Fibroblast of peridontal ligament (primary cell): ENCODE measurements around the gene EEIG1.
"Not testable (repeated sequence)": the region's sequence is repeated elsewhere in the genome, so short reads cannot be mapped to it uniquely, and the experiment has no call there.

Source experiments
- DNase-seq: peaks from one replicate; pipeline ENCODE4 v3.0.0-alpha.2; 2010; ENCODE audit errors: extremely low read depth

Gene EEIG1

GRCh38 chr9:127980706-127981558 lies at the start of gene EEIG1:
EEIG1 (minus strand) TSS chr9:127980989; CDS start chr9:127980137, 852 bp downstream.
- peak; percentile 79 for DNase-seq

GRCh38 chr9:128027705-128028104 lies 46.9 kb upstream of the EEIG1 start:
- DNase-seq = no peak

DNA sequence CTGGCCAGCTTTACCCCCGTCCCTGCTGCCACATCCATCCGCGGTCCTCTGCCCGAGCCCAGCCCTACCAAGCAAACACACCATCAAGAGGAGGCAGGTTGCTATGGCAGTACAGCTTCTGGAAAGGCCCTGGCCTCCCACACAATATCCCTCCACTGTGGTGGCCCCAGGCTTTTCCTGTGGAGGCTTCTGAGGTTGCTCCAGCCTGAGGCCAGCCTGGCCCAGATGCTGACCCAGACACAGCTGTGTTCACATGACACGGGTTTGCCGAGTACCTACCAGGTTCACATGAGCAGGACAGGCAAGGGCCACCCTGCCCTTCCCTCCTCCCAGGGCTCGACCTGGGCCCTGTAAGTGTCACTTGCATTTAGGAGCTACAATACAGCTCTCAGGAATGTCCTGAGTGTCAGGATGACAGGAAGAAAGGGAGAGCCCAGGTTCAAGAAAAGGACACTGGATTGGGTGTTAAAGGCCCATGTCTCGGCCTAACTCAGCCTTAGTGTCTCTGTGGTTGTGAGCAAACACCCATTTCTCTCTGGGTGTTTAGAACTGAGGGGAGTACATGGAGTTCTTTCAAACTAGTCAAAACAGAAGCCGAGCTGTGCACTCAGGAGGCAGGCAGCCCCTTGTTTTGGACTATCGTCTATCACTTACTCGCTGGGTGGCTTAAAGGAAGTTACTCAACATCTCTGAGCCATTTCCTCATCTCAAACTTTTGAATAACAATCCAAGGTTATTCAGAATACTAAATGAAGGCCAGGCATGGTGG lies 46.2 kb upstream of the EEIG1 start:
- no peak for DNase-seq

DNA sequence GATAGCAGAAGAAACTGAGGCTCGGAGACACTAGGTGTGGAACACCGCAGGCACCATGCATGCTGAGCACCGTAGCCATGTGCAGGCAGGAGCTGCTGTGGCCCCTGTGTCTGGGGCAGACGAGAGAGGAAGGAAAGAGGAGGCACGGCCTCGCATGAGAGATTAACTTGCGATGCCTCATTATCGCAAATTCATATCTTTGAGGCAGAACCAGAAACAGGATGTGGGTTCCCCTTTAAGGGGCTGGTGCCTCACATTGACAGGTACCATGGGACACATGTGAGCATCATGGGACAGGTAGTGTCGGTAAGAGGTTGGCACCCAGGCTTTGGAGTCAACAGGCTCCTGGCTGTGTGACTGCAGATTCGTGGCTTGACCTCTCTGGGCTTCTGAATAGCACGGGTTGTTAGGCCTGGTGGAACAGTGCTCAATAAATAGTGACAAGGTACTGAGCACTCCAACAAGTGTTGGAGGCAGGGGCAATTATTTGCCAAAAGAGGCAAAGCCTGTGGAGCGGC lies 45.5 kb upstream of the EEIG1 start:
- DNase-seq = no peak

DNA sequence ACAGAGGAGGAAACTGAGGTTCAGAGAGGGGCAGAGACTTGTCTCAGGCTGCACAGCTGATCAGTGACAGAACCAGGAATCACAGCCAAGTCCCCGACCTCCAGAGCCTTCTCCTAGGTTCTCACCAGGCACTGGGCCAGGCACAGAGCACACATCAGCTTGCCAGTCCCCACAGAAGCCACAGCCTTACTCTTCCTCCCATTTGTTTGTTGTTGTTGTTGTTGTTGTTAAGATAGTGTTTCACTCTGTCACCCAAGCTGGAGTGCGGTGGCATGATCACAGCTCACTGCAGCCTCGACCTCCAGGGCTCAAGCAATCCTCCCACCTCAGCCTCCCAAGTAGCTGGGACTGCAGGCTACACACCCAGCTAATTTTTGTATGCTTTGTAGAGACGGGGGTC lies 44.9 kb upstream of the EEIG1 start:
- no peak for DNase-seq

GRCh38 chr9:128024761-128025308 lies 44.0 kb upstream of the EEIG1 start:
- no peak for DNase-seq

DNA sequence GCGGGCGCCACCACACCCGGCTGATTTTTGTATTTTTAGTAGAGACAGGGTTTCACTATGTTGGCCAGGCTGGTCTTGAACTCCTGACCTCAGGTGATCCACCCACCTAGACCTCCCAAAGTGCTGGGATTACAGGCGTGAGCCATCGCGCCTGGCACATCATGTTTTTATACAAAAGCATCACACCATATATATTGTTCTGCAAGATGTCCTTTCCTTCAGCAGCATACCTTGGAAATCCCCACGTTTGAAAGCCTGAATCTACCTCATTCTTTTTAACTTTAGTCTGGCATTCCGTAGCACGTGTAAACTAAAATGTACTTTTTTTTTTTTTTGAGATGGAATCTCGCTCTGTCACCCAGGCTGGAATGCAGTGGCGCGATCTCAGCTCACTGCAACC lies 42.9 kb upstream of the EEIG1 start:
- DNase-seq = not testable (repeated sequence)

- peak; percentile 23 for DNase-seq
These were observed 42.1 kb upstream of the EEIG1 start for GRCh38 chr9:128022886-128023285.

- DNase-seq = no peak
These were observed 40.3 kb upstream of the EEIG1 start for GRCh38 chr9:128021098-128021497.

DNA sequence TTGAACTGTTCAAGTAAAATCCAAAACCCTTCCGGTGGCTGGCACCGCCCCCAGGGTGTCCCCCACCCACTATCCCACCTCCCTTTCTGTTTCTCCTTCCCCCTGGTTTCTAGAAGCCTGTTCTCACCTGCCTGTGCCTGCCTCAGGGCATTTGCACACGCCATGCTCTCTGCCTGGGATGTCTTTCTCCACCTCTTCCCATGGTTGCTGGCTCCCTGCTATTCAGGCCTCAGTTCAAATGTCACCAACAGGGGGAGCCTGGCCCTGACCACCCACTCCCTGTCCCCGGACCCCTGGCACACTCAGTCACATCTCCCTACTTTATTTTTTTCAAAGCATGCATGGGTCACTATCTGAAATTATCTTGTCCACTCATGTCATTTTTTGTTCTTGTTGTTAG lies 39.9 kb upstream of the EEIG1 start:
- no peak for DNase-seq

DNA sequence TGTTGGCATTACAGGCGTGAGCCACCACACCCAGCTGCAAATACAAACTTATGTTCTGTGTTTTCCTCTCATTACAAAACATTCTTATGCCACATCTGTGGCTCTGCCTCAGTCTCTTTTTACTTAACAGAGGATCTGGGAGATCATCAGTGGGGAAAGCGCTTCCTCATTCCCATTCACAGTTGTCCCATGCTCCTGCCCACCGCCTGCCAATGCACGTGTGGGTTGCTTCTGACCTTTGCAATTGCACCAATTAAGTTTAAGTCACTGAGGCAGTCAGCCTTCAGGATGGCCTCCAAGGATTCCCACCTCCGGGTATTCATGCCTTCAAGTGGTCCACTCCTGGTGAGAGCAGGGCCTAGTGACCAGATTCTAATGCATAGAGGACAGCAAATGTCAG lies 34.9 kb upstream of the EEIG1 start:
- no peak for DNase-seq

GRCh38 chr9:128011071-128011817 lies 30.5 kb upstream of the EEIG1 start:
- DNase-seq = no peak

DNA sequence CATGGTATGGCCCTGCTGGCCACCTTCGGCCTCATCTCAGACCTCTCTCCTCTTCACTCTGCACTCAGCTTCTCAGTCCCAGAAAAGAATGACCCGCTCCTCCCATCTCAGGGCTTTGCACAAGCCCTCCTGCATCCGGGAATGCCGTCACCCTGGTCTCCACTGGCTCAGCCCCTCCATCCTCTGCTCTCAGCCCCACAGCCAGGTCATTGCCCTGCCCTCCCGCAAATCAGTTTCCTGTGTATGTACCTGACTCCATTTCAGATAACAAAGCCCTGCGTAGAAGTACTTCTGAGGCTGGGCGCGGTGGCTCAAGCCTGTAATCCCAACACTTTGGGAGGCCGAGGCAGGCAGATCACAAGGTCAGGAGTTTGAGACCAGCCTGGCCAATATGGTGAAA lies 28.9 kb upstream of the EEIG1 start:
- DNase-seq = no peak

GRCh38 chr9:128008171-128008570 lies 27.4 kb upstream of the EEIG1 start:
- no peak for DNase-seq

DNA sequence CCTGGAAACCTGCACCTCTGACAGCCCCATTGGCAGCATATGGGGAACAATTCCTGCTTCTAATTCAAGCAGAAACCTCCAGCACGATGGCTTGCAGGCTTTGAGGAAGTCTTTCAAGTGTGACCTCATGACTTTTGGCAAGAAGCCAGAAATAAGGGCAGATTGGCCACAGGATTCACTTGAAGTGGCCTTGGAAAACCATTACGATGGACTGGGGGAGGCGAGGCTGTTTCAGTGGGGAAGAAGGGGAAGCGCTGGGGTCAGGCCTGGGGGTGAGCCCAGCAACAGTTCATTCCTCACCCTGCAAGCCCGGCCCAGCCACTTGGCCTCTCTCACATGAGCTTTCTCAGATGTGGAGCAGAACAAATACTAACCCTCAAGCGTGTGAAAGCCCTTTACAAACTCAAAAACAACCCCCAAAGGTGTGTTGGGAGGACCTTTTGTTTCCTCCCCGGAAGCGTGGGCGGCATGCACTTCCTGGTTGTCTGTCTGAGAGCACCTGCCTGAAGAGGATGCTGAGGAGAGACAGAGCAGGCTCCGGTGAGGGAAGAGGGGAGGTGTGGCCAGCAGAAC lies 26.9 kb upstream of the EEIG1 start:
- peak; percentile 78 for DNase-seq

DNA sequence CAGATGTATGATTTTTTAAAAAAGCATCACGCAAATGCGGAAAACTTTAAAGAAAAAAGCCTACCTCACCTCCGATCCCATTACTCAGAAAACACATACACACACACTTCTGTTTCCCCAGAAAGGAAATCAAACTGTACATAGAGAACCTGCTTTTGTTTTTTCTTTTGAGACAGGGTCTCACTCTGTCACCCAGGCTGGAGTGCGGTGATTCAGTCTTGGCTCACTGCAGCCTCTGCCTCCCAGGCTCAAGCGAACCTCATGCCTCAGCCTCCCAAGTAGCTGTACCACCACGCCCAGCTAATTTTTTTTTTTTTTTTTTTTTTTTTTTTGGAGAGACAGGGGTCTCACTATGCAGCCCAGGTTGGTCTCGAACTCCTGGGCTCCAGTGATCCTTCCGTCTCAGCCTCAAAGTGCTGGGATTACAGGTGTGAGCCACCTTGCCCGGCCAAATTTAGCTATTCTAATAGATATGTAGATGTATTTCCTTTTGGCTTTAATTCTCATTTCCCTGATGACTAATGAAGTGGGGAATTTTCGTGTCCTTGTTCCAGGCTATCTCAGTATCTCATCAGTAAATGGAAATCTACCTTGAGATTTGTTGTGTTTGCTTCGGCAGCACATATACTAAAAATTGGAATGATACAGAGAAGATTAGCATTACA lies 25.7 kb upstream of the EEIG1 start:
- no peak for DNase-seq

GRCh38 chr9:128005923-128006322 lies 25.1 kb upstream of the EEIG1 start:
- DNase-seq = no peak

- DNase-seq = no peak
These were observed 23.3 kb upstream of the EEIG1 start for GRCh38 chr9:128003966-128004604.

DNA sequence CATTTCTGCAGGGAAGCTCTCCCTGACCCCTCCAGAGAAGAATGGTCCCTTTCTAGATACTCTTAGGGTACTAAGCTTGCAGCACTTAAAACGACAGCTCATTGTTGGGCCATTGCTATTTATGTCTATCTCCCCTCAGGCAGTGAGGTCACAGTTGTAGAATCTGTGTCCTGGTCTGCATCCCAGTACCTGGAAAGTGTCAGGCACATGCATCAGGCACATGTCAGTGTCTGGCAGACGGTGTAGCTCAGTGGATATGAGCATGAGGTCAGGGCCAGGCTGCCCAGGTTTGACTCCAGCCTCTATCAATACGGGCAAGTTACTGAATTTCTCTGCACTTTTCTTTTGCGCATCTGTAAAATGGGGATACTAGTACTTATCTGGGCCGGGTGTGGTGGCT lies 22.2 kb upstream of the EEIG1 start:
- DNase-seq = no peak

DNA sequence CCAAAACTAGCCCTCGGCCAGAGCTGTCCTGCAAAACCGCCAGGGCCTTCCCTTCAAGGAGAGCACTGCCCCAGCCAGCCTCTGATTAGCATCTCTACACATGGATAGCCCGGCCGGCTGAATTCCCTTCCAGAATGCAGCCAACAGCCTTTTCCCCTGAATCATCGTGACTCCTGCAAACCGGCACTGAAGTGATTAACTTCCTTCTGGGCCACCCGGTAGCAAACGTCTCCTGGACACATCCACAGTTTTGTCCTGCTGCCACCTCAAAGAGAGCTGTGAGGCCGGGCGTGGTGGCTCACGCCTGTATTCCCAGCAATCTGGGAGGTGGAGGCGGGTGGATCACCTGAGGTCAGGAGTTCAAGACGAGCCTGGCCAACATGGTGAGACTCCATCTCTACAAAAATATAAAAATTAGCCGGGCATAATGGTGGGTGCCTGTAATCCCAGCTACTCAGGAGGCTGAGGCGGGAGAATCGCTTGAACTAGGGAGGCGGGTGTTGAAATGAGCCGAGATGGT lies 21.1 kb upstream of the EEIG1 start:
- peak; percentile 84 for DNase-seq
